HG02938 (cell line): ENCODE data around the gene ZFYVE16.
"Not testable (repeated sequence)": the region's sequence is repeated elsewhere in the genome, so short reads cannot be mapped to it uniquely, and the experiment has no call there.

ENCODE experiments used
- ATAC-seq: cut with Tn5 transposase; IDR thresholded peaks from one replicate; pipeline ENCODE4 v1.9.1; 2021; ENCODE audit warnings: mild to moderate bottlenecking, moderate library complexity; ENCODE audit not compliant: unreplicated experiment

ZFYVE16 gene

GRCh38 chr5:80409367-80409966 is 1.6 kb downstream of the ZFYVE16 start:
- ATAC-seq: no peak

- no peak for ATAC-seq
Observed at GRCh38 chr5:80411589-80412219, 3.8 kb downstream of the ZFYVE16 start.

- no peak for ATAC-seq
Observed at GRCh38 chr5:80414113-80414512, 6.2 kb downstream of the ZFYVE16 start.

- ATAC-seq: no peak
Observed at GRCh38 chr5:80417973-80418372, 10.1 kb downstream of the ZFYVE16 start.

GRCh38 chr5:80424365-80424764 is 16.5 kb downstream of the ZFYVE16 start:
- ATAC-seq: not testable (repeated sequence)

- ATAC-seq: no peak
Observed at GRCh38 chr5:80435476-80435875, 27.6 kb downstream of the ZFYVE16 start.

- no peak for ATAC-seq
Observed at GRCh38 chr5:80437326-80437725, 29.5 kb downstream of the ZFYVE16 start.

GRCh38 chr5:80438739-80439138 is 30.9 kb downstream of the ZFYVE16 start:
- no peak for ATAC-seq

GRCh38 chr5:80439213-80439612 is 31.3 kb downstream of the ZFYVE16 start:
- ATAC-seq: no peak

- ATAC-seq: no peak
Observed at GRCh38 chr5:80442742-80443141, 34.9 kb downstream of the ZFYVE16 start.

- no peak for ATAC-seq
Observed at GRCh38 chr5:80453366-80453765, 45.5 kb downstream of the ZFYVE16 start.

GRCh38 chr5:80463269-80463668 is 55.4 kb downstream of the ZFYVE16 start:
- no peak for ATAC-seq

GRCh38 chr5:80466669-80467485 is 59.0 kb downstream of the ZFYVE16 start:
- no peak for ATAC-seq

- ATAC-seq: no peak
Observed at GRCh38 chr5:80468131-80468530, 60.3 kb downstream of the ZFYVE16 start.

- ATAC-seq: not testable (repeated sequence)
Observed at GRCh38 chr5:80470631-80471030, 62.8 kb downstream of the ZFYVE16 start.

GRCh38 chr5:80474929-80475328 is 67.1 kb downstream of the ZFYVE16 start:
- no peak for ATAC-seq

GRCh38 chr5:80479713-80480112 is 71.8 kb downstream of the ZFYVE16 start:
- ATAC-seq: no peak

- ATAC-seq: no peak
Observed at GRCh38 chr5:80480354-80480753, 72.5 kb downstream of the ZFYVE16 start.

- ATAC-seq: peak; percentile 54
Observed at GRCh38 chr5:80481019-80481893, 73.4 kb downstream of the ZFYVE16 start.

- no peak for ATAC-seq
Observed at GRCh38 chr5:80482578-80482977, 74.7 kb downstream of the ZFYVE16 start.

GRCh38 chr5:80483636-80484232 is 75.9 kb downstream of the ZFYVE16 start:
- no peak for ATAC-seq
